CD4-positive, CD25-positive, alpha-beta regulatory T cell (primary cell): ENCODE measurements around the gene LCE2D. TPM values are rescaled to one million over a fixed set of nuclear protein-coding genes. Genes with fewer than 3 reads are reported as not detected.

Experiments
- ATAC-seq, 2 donors: fragments of 150-1000 bp; cut with Tn5 transposase; one replicate each; pipeline ENCODE4 v1.10.0; 2021; ENCODE audit warnings: low read depth in 2 of 2, moderate number of reproducible peaks in 2 of 2, moderate library complexity in 1 of 2
- DNase-seq, 3 donors: peaks; one replicate each; pipeline versions ENCODE4 v3.0.0 to v3.0.0-alpha.2; 2012 to 2022; ENCODE audit warnings: mixed read lengths in 1 of 3
- H3K27ac ChIP-seq: one replicate; pipeline ENCODE4 v1.7.0; 2013; ENCODE audit warnings: mild to moderate bottlenecking, low read length; ENCODE audit not compliant: insufficient read depth, poor library complexity, severe bottlenecking
- H3K27me3 ChIP-seq: one replicate; pipeline ENCODE4 v1.7.0; 2013; ENCODE audit warnings: low read length; ENCODE audit not compliant: control insufficient read depth, insufficient read depth
- H3K36me3 ChIP-seq: one replicate; pipeline ENCODE4 v1.7.0; 2013; ENCODE audit warnings: mild to moderate bottlenecking, low read length, moderate library complexity; ENCODE audit not compliant: control insufficient read depth, insufficient read depth
- H3K4me1 ChIP-seq: 2 replicates; pipeline ENCODE4 v1.7.0; 2013; ENCODE audit warnings: mild to moderate bottlenecking, low read length; ENCODE audit not compliant: insufficient read depth, control insufficient read depth, poor library complexity, severe bottlenecking
- H3K4me3 ChIP-seq: one replicate; pipeline ENCODE4 v1.7.0; 2013; ENCODE audit warnings: low read depth, mild to moderate bottlenecking, low read length, moderate library complexity
- H3K9me3 ChIP-seq, 2 experiments: 1 replicate in 1 of 2; 2 replicates in 1 of 2; pipeline ENCODE4 v1.7.0; 2013; ENCODE audit warnings: low read length in 2 of 2, mild to moderate bottlenecking in 1 of 2, moderate library complexity in 1 of 2; ENCODE audit not compliant: control insufficient read depth in 2 of 2
- H3K27ac Mint-ChIP-seq, 3 donors: one replicate each; pipeline ENCODE4 v1.8.0; 2020 to 2022; ENCODE audit warnings: mild to moderate bottlenecking in 3 of 3, mixed read lengths in 3 of 3, moderate library complexity in 2 of 3
- H3K27me3 Mint-ChIP-seq: one replicate; pipeline ENCODE4 v1.8.0; 2022; ENCODE audit warnings: mild to moderate bottlenecking, mixed read lengths
- H3K36me3 Mint-ChIP-seq: one replicate; pipeline ENCODE4 v1.8.0; 2020; ENCODE audit warnings: mixed read lengths
- H3K4me1 Mint-ChIP-seq, 4 donors: one replicate each; pipeline ENCODE4 v1.8.0; 2020 to 2022; ENCODE audit warnings: mixed read lengths in 4 of 4, mild to moderate bottlenecking in 1 of 4
- H3K4me3 Mint-ChIP-seq, 4 donors: one replicate each; pipeline ENCODE4 v1.8.0; 2020 to 2022; ENCODE audit warnings: mild to moderate bottlenecking in 4 of 4, mixed read lengths in 4 of 4, moderate library complexity in 3 of 4
- H3K9me3 Mint-ChIP-seq, 7 donors: one replicate each; pipeline ENCODE4 v1.8.0; 2020 to 2022; ENCODE audit warnings: mixed read lengths in 7 of 7, mild to moderate bottlenecking in 3 of 7, moderate library complexity in 2 of 7
- polyA plus RNA-seq, 4 donors: library from polyadenylated mRNA; unstranded; fragments of 300-500 nt; fragmentation: Illumina TruSeq; gene quantifications; one replicate each; pipeline ENCODE4 v1.2.3, GENCODE V29; 2021
- total RNA-seq: library from RNA; stranded (reverse); gene quantifications from one replicate; pipeline ENCODE4 v1.2.3, GENCODE V29; 2022

Gene LCE2D
- total and polyA plus RNA-seq, 5 donors from 2014 or later: not detected

DNA sequence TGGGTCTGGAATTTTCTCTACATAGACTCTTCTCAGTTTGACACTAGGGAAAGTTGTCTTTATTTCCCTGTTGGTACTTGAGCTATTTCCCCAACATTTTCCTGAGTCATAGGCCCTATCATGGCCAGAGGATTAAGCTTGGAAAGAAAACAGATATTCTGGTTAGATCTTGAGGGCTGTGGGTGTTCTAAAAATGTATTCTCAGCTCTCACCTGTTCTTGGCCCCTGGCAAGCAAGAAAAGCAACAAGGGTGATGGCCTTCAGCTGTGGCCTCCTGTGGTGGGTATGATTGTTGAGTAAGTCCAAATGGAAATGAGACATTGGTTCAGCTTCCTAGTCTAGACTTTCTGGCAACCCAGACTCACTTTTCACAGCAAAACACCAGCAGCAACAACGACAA is 22.8 kb upstream of the LCE2D start:
- Mint-ChIP-seq H3K27ac (no peak overlapping the region), H3K36me3 (no peaks in the 10 kb centered on the region), H3K4me3 (no peak overlapping the region), H3K4me1 (no peaks in the 10 kb centered on the region), H3K27me3 (peaks cover 15% of the 10 kb centered on the region), H3K9me3 (peaks cover 0 to 4% (median 2%) of the 10 kb centered on the region in 7 donors)
- DNase-seq: no peak
- no peaks in the 10 kb centered on the region for H3K4me1 ChIP-seq
- no peaks in the 10 kb centered on the region for H3K36me3 ChIP-seq
- no peaks in the 10 kb centered on the region for H3K9me3 ChIP-seq
- H3K27me3 ChIP-seq: no peaks in the 10 kb centered on the region
- no peak for ATAC-seq
- H3K4me3 ChIP-seq: no peak overlapping the region
- no peak overlapping the region for H3K27ac ChIP-seq

DNA sequence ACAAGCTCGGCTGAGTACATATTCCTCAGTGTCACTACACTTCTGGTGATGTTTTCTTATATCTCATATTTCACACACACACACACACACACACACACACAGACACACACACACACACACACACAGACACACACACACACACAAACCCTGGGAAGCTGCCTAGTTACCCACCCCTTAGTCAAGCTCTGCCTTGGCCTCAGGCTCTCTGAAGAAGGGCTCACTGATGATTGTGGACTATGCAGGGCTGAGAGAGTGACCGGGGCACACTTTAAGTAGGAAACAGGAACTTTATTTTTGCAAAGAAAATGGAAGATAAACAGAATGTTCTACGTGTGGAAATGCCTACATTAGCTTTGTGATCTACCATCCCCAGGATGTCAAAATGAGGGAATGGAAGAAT is 19.2 kb upstream of the LCE2D start:
- Histone ChIP-seq H3K27me3 (peaks cover 1% of the 10 kb centered on the region), H3K4me3 (no peak overlapping the region), H3K9me3 (no peaks in the 10 kb centered on the region), H3K4me1 (no peaks in the 10 kb centered on the region), H3K27ac (no peak overlapping the region), H3K36me3 (no peaks in the 10 kb centered on the region)
- no peaks in the 10 kb centered on the region for H3K4me1 Mint-ChIP-seq
- no peak overlapping the region for H3K4me3 Mint-ChIP-seq
- peaks cover 0 to 3% (median 0%) of the 10 kb centered on the region in 7 donors for H3K9me3 Mint-ChIP-seq
- H3K27ac Mint-ChIP-seq: no peak overlapping the region
- ATAC-seq (no peak), DNase-seq (no peak)
- peaks cover 15% of the 10 kb centered on the region for H3K27me3 Mint-ChIP-seq
- H3K36me3 Mint-ChIP-seq: no peaks in the 10 kb centered on the region

DNA sequence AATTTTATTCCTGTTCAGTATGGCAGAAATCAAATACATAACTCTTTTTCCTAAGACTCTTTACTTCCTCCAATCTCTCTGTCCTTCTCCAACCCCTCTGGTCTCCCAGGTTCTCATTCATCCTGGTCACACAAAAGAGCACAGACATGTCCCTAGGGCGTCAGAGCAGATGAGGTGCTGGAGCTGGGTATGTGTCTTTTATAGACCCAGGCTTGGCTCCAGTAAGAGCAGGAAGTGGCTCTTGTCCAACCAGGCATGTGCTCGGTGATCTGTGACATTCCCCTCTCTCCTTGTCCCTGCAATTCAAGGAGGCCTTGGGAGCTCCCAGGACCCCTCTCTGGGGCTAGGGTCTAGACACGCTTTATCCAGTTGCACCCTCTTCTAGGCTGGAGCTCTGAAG is 18.0 kb upstream of the LCE2D start:
- DNase-seq (no peak), ATAC-seq (no peak)
- no peak overlapping the region for H3K27ac Mint-ChIP-seq
- Histone ChIP-seq H3K4me1 (no peaks in the 10 kb centered on the region), H3K9me3 (no peaks in the 10 kb centered on the region), H3K27me3 (peaks cover 4% of the 10 kb centered on the region), H3K4me3 (no peak overlapping the region), H3K36me3 (no peaks in the 10 kb centered on the region), H3K27ac (no peak overlapping the region)
- H3K4me3 Mint-ChIP-seq: no peak overlapping the region
- H3K4me1 Mint-ChIP-seq: no peaks in the 10 kb centered on the region
- no peaks in the 10 kb centered on the region for H3K36me3 Mint-ChIP-seq
- peaks cover 15% of the 10 kb centered on the region for H3K27me3 Mint-ChIP-seq
- H3K9me3 Mint-ChIP-seq: peaks cover 0 to 2% (median 0%) of the 10 kb centered on the region in 7 donors

DNA sequence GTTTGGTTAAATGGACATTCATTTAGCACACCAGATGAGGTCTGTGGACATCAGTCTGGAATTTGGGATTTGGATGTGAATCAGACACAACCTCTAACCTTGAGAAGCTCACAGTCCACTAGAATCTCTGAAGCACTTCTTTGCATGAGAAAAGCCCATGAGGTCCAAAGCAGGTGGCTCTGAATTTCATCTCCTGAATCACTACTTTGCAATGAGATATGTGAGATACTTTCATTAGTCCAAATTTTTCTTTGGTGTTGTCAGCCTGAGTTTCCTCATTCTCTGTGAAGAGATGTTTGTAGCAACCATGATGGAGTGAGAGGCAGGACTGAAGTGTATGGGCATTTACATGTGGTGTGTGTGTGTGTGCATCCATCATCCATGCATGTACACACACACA is 16.5 kb upstream of the LCE2D start:
- Mint-ChIP-seq H3K27ac (no peak overlapping the region), H3K4me3 (no peak overlapping the region), H3K27me3 (peaks cover 21% of the 10 kb centered on the region), H3K36me3 (no peaks in the 10 kb centered on the region), H3K4me1 (no peaks in the 10 kb centered on the region), H3K9me3 (peaks cover 0 to 2% (median 0%) of the 10 kb centered on the region in 7 donors)
- Histone ChIP-seq H3K36me3 (no peaks in the 10 kb centered on the region), H3K4me3 (no peak overlapping the region), H3K9me3 (no peaks in the 10 kb centered on the region), H3K4me1 (no peaks in the 10 kb centered on the region), H3K27me3 (peaks cover 6% of the 10 kb centered on the region), H3K27ac (no peak overlapping the region)
- no peak for ATAC-seq
- no peak for DNase-seq

DNA sequence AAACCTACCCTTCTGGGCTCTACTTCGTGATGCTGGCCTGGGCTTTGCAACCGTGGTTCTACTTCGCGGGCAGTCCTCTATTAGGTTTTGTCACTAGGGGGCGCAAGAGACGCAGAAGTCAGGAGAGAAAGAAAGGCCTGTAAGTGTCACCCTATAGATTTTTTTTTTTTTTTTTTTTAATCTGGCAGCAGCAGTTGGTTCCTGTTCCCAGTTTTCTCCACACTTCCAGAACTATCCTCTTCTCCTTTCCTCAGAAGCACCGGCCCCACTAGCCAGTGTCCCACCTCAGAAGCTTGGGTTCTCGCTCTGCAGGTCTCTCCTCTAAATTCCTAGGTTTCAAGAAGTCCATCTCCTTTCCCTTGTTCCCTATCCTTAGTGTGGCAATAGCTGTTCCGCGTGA is 9.1 kb upstream of the LCE2D start:
- H3K27ac Mint-ChIP-seq: no peak overlapping the region
- ATAC-seq (no peak), DNase-seq (peak in 2 of 3 donors; percentile 7 to 62)
- no peaks in the 10 kb centered on the region for H3K36me3 ChIP-seq
- H3K4me3 ChIP-seq: no peak overlapping the region
- no peaks in the 10 kb centered on the region for H3K9me3 Mint-ChIP-seq
- no peak overlapping the region for H3K4me3 Mint-ChIP-seq
- H3K36me3 Mint-ChIP-seq: no peaks in the 10 kb centered on the region
- peaks cover 0 to 7% (median 3%) of the 10 kb centered on the region in 4 donors for H3K4me1 Mint-ChIP-seq
- peaks cover 15% of the 10 kb centered on the region for H3K27me3 ChIP-seq
- no peaks in the 10 kb centered on the region for H3K9me3 ChIP-seq
- H3K4me1 ChIP-seq: no peaks in the 10 kb centered on the region
- H3K27me3 Mint-ChIP-seq: peaks cover 29% of the 10 kb centered on the region
- H3K27ac ChIP-seq: no peak overlapping the region

DNA sequence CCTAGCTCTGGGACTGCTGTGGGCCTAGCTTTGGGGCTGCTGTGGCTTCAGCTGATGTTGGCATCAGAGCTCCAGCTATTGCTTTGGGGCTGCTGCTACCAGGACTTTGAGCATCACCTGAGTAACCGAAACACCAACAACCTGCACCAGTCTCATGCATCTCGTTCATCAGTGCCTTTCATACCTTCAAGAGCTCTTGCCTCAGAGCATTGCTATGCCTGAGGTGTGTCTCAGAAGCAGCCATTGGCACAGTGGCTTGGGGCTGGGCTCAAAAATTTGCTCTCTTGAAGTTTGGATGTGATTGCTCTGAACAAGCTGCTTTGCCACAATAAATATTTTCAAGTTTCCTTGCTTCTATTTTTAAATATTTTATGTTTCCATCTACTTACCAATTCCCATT is 6.7 kb upstream of the LCE2D start:
- H3K36me3 ChIP-seq: no peaks in the 10 kb centered on the region
- Mint-ChIP-seq H3K4me1 (peaks cover 0 to 7% (median 3%) of the 10 kb centered on the region in 4 donors), H3K9me3 (peaks cover 0 to 2% (median 0%) of the 10 kb centered on the region in 7 donors), H3K4me3 (no peak overlapping the region), H3K36me3 (no peaks in the 10 kb centered on the region), H3K27ac (no peak overlapping the region), H3K27me3 (peaks cover 33% of the 10 kb centered on the region)
- no peaks in the 10 kb centered on the region for H3K9me3 ChIP-seq
- no peak for DNase-seq
- H3K27me3 ChIP-seq: peaks cover 12% of the 10 kb centered on the region
- no peak overlapping the region for H3K4me3 ChIP-seq
- no peaks in the 10 kb centered on the region for H3K4me1 ChIP-seq
- no peak overlapping the region for H3K27ac ChIP-seq
- ATAC-seq: no peak

DNA sequence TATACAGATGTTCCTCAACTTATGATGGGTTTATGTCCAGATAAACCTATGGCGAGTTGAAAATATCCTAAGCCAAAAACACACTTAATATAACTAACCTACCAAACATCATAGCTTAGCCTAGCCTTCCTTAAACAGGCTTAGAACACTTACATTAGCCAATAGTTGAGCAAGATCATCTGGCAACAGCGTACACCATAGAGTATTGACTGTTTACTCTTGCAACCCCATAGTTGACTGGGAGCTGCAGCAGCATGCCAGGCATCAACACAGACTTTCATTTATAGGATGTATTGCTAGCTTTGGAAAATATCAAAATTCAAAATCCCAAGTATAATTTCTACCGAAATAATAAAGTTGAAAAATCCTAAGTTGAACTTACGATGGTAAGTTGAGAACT is 5.5 kb upstream of the LCE2D start:
- H3K36me3 ChIP-seq: no peaks in the 10 kb centered on the region
- H3K27me3 ChIP-seq: peaks cover 10% of the 10 kb centered on the region
- Mint-ChIP-seq H3K36me3 (no peaks in the 10 kb centered on the region), H3K27ac (no peak overlapping the region), H3K9me3 (peaks cover 0 to 2% (median 0%) of the 10 kb centered on the region in 7 donors), H3K27me3 (peaks cover 35% of the 10 kb centered on the region), H3K4me3 (no peak overlapping the region), H3K4me1 (peaks cover 0 to 7% (median 3%) of the 10 kb centered on the region in 4 donors)
- H3K27ac ChIP-seq: no peak overlapping the region
- DNase-seq (no peak), ATAC-seq (no peak)
- no peak overlapping the region for H3K4me3 ChIP-seq
- H3K4me1 ChIP-seq: no peaks in the 10 kb centered on the region
- H3K9me3 ChIP-seq: no peaks in the 10 kb centered on the region

DNA sequence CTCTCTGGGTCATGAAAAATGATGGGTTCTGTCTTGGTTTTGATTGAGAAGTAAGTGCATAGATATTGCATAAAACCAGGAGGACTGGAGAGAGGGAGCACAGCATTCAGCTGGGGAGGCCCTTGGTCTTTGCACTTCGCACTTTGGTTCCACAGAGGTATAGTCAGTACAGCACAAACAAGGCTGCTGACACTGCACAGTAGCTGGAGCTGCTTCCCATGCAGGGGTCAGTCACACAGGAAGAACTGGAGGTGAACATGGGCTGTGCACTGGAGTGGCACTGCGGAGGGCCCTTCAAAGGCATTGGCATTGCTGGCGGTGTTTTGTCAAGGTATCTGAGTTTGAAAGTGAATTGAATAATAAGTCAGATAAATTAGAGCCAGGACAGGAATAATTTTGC is 4.5 kb upstream of the LCE2D start:
- no peaks in the 10 kb centered on the region for H3K9me3 ChIP-seq
- H3K27ac ChIP-seq: no peak overlapping the region
- H3K4me3 ChIP-seq: no peak overlapping the region
- H3K36me3 ChIP-seq: no peaks in the 10 kb centered on the region
- Mint-ChIP-seq H3K27ac (peak overlapping the region in 1 of 3 donors; percentile 62), H3K4me3 (no peak overlapping the region), H3K9me3 (peaks cover 0 to 2% (median 0%) of the 10 kb centered on the region in 7 donors), H3K4me1 (peaks cover 0 to 5% (median 3%) of the 10 kb centered on the region in 4 donors), H3K27me3 (peaks cover 37% of the 10 kb centered on the region), H3K36me3 (no peaks in the 10 kb centered on the region)
- ATAC-seq (no peak), DNase-seq (no peak)
- H3K4me1 ChIP-seq: no peaks in the 10 kb centered on the region
- peaks cover 11% of the 10 kb centered on the region for H3K27me3 ChIP-seq
